ENCODE data around the gene SEMA5B.

DNA sequence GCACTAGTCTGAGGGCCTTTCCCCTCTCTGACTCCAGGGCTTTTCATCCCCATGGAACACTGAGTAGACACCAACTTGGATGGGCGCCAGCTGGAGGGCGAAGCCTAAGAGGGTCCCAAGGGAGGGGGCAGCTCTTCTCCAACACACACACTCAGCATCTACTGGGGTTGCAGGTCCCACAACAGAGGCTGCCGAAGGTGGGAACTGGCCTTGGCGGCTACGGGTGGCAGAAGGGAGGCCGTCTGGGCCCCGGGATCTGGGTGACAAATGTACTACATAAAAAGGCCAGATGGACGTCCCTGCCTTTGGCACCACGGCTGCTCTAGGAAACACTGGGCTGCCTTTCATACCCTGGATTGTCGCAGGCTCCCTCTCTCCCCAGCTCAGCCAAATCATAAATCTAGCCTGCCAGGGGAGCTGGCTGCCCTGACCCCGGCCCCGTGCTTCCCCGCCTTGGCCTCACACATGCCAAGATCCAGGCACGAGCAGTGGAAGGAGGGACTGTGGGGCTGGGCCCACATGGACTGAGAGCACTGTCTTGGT is 31.5 kb downstream of the SEMA5B start:
- TF ChIP-seq, protein P1, sequence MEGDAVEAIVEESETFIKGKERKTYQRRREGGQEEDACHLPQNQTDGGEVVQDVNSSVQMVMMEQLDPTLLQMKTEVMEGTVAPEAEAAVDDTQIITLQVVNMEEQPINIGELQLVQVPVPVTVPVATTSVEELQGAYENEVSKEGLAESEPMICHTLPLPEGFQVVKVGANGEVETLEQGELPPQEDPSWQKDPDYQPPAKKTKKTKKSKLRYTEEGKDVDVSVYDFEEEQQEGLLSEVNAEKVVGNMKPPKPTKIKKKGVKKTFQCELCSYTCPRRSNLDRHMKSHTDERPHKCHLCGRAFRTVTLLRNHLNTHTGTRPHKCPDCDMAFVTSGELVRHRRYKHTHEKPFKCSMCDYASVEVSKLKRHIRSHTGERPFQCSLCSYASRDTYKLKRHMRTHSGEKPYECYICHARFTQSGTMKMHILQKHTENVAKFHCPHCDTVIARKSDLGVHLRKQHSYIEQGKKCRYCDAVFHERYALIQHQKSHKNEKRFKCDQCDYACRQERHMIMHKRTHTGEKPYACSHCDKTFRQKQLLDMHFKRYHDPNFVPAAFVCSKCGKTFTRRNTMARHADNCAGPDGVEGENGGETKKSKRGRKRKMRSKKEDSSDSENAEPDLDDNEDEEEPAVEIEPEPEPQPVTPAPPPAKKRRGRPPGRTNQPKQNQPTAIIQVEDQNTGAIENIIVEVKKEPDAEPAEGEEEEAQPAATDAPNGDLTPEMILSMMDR (IDR thresholded peaks at IDR 0.05) = no peak
- TF ChIP-seq POLR2AphosphoS5 (IDR thresholded peaks at IDR 0.05) (no peak), POLR2A (IDR thresholded peaks at IDR 0.05) (no peak)

All from breast epithelium (tissue), 3 donors.